ENCODE measurements around the gene CRABP1. TPM values are rescaled to one million over a fixed set of nuclear protein-coding genes. Genes with fewer than 3 reads are reported as not detected.

Gene CRABP1
- total and polyA plus RNA-seq, 9 donors = 0.40 to 2.7 (median 0.56) TPM; not detected in 6

- no peaks in the 10 kb centered on the region for H3K36me3 ChIP-seq
- intact Hi-C loops (cut with DNase I) = no loop called here
- no peaks in the 10 kb centered on the region for H3K27me3 ChIP-seq
- no peaks in the 10 kb centered on the region for H3K9me3 ChIP-seq
- no peak for TF ChIP-seq CTCF (IDR thresholded peaks at IDR 0.05)
- TF ChIP-seq EP300 (IDR thresholded peaks at IDR 0.05) = no peak
- TF ChIP-seq POLR2A (IDR thresholded peaks at IDR 0.05) = no peak
- no peak for DNase-seq
- no peak overlapping the region for H3K27ac ChIP-seq
- H3K4me3 ChIP-seq = no peak overlapping the region
- WGBS, 3 donors = 3 to 6% (median 3%) methylated on average over 46 to 53 of the region's 53 CpGs
- no peaks in the 10 kb centered on the region for H3K4me1 ChIP-seq (ENCODE audit: insufficient read depth)
Observed at GRCh38 chr15:78341057-78341987, 1.2 kb downstream of the CRABP1 start.

- no peak overlapping the region for H3K27ac ChIP-seq
- H3K9me3 ChIP-seq = no peaks in the 10 kb centered on the region
- no peaks in the 10 kb centered on the region for H3K4me1 ChIP-seq (ENCODE audit: insufficient read depth)
- no peak overlapping the region for H3K4me3 ChIP-seq
- intact Hi-C loops (cut with DNase I) = no loop called here
- no peak for TF ChIP-seq POLR2A (IDR thresholded peaks at IDR 0.05)
- no peak for TF ChIP-seq CTCF (IDR thresholded peaks at IDR 0.05)
- TF ChIP-seq EP300 (IDR thresholded peaks at IDR 0.05) = no peak
- DNase-seq = no peak
- H3K27me3 ChIP-seq = no peaks in the 10 kb centered on the region
- 26 to 38% (median 30%) methylated on average over 5 of the region's 5 CpGs for WGBS, 3 donors
- no peaks in the 10 kb centered on the region for H3K36me3 ChIP-seq
Observed at GRCh38 chr15:78342021-78342420, 1.9 kb downstream of the CRABP1 start.

- no peak overlapping the region for H3K4me3 ChIP-seq
- H3K27ac ChIP-seq = no peak overlapping the region
- DNase-seq = no peak
- H3K4me1 ChIP-seq (ENCODE audit: insufficient read depth) = no peaks in the 10 kb centered on the region
- TF ChIP-seq POLR2A (IDR thresholded peaks at IDR 0.05) = no peak
- no peak for TF ChIP-seq EP300 (IDR thresholded peaks at IDR 0.05)
- TF ChIP-seq CTCF (IDR thresholded peaks at IDR 0.05) = no peak
- H3K9me3 ChIP-seq = no peaks in the 10 kb centered on the region
- H3K27me3 ChIP-seq = no peaks in the 10 kb centered on the region
- H3K36me3 ChIP-seq = no peaks in the 10 kb centered on the region
- 68 to 73% (median 70%) methylated on average over 12 of the region's 12 CpGs for WGBS, 3 donors
- intact Hi-C loops (cut with DNase I) = no loop called here
Observed at GRCh38 chr15:78343276-78344060, 3.3 kb downstream of the CRABP1 start.

- WGBS, 3 donors = 54 to 56% (median 55%) methylated on average over 9 of the region's 9 CpGs
- TF ChIP-seq CTCF (IDR thresholded peaks at IDR 0.05) (no peak), EP300 (IDR thresholded peaks at IDR 0.05) (no peak), POLR2A (IDR thresholded peaks at IDR 0.05) (no peak)
- no peaks in the 10 kb centered on the region for H3K9me3 ChIP-seq
- intact Hi-C loops (cut with DNase I) = no loop called here
- no peaks in the 10 kb centered on the region for H3K27me3 ChIP-seq
- H3K4me3 ChIP-seq = no peak overlapping the region
- DNase-seq = no peak
- no peaks in the 10 kb centered on the region for H3K4me1 ChIP-seq (ENCODE audit: insufficient read depth)
- no peak overlapping the region for H3K27ac ChIP-seq
- H3K36me3 ChIP-seq = no peaks in the 10 kb centered on the region
Observed at GRCh38 chr15:78345396-78346125, 5.4 kb downstream of the CRABP1 start.

All from ovary (tissue), 9 donors.